Raji (cell line): Measurements from ENCODE around the gene KHK.

Experiments used
- POLR2A ChIP-seq: IDR thresholded peaks from 2 replicates; pipeline ENCODE4 v1.6.1; 2011; ENCODE audit warnings: low read depth, low read length, control low read depth; ENCODE audit not compliant: insufficient read depth

KHK gene

DNA sequence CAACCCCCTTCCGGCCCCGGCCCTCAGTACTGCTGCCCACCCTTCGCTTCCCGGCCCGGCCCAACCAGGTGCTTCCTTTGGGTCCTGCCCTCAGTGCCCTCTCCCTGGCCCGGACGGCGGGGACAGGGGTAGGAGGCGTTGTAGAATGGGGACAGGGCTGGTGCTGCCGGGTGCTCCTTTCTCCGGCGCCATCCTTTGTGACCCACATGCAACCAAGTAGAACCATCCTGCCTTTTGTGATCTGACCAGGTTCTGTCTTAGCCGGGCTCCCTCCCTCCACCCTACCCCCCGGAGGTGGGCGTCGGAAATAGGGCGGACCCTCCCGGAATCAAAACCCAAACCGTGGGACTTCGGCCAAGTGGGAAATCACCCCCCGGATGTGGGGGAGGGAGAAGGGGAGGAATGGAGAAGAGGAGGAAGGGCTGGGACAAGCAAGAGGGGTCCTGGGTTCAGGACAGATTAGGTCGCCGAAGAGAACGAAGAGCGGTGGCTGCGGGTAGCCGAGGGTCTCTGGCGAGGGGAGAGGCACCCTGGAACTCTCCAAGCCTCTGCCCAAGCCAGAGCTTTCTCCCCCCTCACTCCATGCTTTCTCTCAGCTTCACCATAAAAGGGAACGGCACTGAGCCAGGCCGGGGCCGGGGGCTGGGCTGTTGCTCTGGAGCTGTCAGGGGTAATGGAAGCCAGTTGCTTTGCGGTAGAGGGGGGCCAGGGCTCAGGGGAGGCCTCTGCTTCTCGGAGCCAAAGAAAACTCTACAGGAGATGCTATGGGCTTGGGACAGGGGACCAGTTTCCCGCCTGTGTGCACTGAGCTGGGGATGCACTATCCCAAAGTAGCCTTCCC lies 14.4 kb upstream of the KHK start:
- TF ChIP-seq POLR2A: no peak

GRCh38 chr2:27072920-27073319 lies 13.7 kb upstream of the KHK start:
- no peak for TF ChIP-seq POLR2A

DNA sequence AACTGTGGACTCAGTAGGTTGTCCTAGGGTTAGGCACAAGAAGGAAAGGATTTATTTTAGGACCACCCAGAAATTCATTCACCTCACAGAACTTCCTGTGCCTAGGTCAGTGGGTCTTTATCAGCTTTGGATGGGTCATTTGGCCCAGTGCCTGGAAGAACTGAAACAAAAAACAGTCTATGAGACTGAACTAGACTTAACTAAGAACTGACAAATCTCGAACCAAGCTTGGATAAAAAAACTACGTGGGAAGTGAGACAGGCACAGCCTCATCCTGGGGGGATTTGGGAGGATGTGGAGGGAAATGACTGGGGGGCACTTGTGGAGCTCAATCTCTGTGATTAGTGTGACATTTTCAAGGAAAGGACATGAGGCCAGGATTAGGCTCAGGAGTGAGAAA lies 12.8 kb upstream of the KHK start:
- no peak for TF ChIP-seq POLR2A

DNA sequence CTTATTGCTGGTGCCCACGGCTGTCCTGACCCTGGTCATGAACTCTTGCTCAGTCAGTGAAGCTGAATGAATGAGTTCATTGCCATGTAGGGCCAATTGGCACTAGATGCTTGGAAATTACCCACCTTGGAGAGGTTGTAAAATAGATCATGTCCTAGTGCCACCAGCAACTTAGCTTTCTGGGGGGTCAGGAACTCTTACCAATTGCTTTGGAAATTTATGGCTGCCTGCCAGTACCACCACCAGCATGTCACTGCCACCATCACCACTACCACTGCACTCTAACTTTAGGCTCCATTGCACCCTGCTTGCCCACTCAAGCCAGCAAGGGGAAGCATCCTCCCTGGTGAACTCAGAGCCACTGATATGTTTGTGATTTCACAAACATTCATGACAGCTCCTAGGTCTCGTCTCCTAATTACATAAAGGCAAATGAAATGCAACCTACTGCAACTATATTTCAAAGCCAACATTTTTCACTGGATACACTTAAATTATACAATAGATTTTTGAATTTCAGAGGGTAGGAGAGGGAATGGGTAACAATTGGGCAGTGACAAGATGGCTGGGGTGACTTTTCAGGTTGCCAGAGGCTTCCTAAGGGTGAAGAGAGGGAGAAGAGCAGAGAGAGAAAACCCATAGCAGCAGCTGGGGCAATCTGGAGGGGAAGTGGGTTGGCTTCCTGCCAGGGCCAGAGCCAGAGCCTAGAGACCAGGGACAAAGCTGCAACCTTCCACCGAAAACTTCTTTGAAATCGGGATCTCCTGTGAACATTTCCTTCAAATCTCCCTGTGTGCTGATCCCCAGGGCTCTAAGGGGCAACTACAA lies 11.6 kb upstream of the KHK start:
- no peak for TF ChIP-seq POLR2A

DNA sequence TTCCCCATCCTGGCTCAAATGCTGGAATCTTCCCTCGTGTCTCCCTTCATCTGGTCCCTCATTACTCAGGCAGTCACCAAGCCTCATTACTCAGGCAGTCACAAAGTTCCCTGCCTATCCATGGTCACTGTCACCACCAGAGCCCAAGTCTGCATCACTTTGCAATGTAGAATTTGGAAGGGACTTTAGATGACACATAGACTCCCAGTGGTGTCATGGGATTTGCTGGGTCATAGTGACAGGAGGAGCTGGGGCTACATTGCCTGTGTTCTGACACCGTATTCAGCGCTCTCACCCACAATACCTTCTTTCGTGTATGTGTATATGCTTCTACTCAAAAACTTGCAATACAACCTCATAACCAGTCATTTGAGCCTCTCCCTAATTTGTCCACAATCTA lies 10.2 kb upstream of the KHK start:
- TF ChIP-seq POLR2A: no peak

GRCh38 chr2:27077231-27077630 lies 9.3 kb upstream of the KHK start:
- TF ChIP-seq POLR2A: no peak

DNA sequence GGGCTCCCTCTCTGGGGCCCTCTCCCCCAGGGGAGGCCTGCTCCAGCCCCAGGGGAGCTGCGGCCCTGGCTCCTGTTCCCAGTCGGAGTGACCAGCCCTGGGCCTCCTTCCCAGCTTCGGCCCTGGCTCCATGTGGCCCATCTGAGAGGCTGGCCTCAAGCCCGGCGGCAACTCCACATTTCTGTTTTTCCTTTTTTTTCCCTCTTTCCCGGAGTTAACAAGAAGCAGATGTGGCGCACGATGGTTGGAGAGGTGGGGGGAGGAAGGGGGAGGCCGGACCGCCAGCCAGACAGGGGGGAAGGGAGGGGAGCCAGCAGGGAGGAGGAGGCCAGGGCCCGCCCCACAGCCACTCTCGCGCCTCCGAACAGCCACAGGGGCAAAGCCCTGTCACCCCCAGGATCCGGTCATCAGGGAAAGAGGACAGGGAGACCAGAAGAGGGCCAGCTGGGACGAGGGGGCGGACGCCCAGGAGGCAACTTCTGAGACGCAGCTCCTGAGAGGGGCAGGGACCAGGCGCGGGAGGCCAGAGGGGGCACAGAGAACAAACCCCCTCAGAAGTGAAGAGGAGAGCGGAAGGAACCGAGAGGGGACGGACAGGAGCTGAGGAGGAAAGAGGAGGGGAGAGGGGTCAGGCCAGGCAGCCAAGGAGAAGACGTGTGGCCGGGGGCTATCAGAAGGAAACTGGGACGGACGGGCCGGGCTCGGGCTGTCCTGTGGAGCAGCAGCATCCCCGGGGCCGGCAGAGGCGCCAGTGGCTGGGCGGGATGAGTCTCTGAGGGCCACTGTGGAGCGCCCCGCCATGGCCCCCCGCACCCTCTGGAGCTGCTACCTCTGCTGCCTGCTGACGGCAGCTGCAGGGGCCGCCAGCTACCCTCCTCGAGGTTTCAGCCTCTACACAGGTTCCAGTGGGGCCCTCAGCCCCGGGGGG lies 8.0 kb upstream of the KHK start, which contains the start of gene EMILIN1:
EMILIN1 (plus strand) TSS at position 349 of the 928 bp plus-strand sequence; CDS start at position 800, 451 bp downstream.
- TF ChIP-seq POLR2A: no peak

- TF ChIP-seq POLR2A: no peak
These were observed 7.1 kb upstream of the KHK start for GRCh38 chr2:27079233-27080139.

DNA sequence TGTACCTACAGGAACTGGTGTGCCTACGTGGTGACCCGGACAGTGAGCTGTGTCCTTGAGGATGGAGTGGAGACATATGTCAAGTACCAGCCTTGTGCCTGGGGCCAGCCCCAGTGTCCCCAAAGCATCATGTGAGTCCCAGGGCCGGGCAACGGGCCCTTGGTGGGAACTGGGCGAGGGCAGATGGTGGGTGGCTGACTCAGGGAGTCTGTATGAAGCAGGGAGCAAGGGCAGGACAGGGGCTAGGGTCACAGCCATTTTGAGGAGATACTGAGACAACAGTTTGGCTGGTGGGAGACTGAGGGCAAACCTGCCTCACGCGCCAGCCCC lies 6.5 kb upstream of the KHK start:
- TF ChIP-seq POLR2A: no peak

- TF ChIP-seq POLR2A: no peak
These were observed 6.0 kb upstream of the KHK start for GRCh38 chr2:27080603-27080936.

DNA sequence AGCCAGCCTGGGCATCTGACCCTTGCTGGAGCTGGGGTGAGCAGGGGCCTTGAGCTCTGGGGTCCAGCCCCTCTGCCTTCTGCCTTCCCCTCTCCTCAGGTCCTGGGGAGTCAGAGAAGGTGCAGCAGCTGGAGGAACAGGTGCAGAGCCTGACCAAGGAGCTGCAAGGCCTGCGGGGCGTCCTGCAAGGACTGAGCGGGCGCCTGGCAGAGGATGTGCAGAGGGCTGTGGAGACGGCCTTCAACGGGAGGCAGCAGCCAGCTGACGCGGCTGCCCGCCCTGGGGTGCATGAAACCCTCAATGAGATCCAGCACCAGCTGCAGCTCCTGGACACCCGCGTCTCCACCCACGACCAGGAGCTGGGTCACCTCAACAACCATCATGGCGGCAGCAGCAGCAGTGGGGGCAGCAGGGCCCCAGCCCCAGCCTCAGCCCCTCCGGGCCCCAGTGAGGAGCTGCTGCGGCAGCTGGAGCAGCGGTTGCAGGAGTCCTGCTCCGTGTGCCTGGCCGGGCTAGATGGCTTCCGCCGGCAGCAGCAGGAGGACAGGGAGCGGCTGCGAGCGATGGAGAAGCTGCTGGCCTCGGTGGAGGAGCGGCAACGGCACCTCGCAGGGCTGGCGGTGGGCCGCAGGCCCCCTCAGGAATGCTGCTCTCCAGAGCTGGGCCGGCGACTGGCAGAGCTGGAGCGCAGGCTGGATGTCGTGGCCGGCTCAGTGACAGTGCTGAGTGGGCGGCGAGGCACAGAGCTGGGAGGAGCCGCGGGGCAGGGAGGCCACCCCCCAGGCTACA lies 4.4 kb upstream of the KHK start:
- TF ChIP-seq POLR2A: no peak

- no peak for TF ChIP-seq POLR2A
These were observed 3.7 kb upstream of the KHK start for GRCh38 chr2:27082773-27083409.

DNA sequence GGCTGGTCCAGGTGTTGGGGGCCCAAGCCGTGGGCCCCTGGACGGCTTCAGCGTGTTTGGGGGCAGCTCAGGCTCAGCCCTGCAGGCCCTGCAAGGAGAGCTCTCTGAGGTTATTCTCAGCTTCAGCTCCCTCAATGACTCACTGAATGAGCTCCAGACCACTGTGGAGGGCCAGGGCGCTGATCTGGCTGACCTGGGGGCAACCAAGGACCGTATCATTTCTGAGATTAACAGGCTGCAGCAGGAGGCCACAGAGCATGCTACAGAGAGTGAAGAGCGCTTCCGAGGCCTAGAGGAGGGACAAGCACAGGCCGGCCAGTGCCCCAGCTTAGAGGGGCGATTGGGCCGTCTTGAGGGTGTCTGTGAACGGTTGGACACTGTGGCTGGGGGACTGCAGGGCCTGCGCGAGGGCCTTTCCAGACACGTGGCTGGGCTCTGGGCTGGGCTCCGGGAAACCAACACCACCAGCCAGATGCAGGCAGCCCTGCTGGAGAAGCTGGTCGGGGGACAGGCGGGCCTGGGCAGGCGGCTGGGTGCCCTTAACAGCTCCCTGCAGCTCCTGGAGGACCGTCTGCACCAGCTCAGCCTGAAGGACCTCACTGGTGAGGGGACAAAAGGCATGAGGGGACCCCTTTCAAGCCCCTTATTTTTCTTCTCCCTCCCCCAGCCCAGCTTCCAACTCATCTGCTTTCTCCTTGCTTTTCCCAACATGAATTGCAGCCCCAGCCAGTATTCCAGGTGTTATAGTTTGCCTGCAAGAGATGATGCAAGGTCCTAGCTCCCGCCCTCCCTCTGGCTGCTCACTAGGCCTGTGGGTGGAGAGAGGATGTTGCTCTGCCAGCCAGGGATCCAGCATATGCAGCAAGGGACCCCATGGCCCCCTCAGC lies 2.9 kb upstream of the KHK start:
- TF ChIP-seq POLR2A: no peak
